ENCODE data around the gene KCNJ9. TPM values are rescaled to one million over a fixed set of nuclear protein-coding genes. Genes with fewer than 3 reads are reported as not detected.
A peak's percentile ranks its signal among the peaks of the same experiment; 100 is the strongest.

KCNJ9 gene
- total RNA-seq, 1 experiment from 2014 or later, result 0.09 TPM

GRCh38 chr1:160136121-160136925, 55.0 kb downstream of the KCNJ9 start:
- H3K79me2 ChIP-seq (ENCODE audit: insufficient read depth, low read length), result no peaks in the 10 kb centered on the region
- H3K56ac ChIP-seq (ENCODE audit: insufficient read length, low read depth, low read length), result no peak overlapping the region
- Mint-ChIP-seq H3K27ac (peak overlapping the region in 1 of 3 experiments; percentile 37; a peak in 1 of 7 replicates), H3K4me1 (peaks cover 0 to 6% of the 10 kb centered on the region in 2 experiments; a peak in 2 of 4 replicates), H3K4me3 (no peak overlapping the region; a peak in 1 of 5 replicates), H3K36me3 (ENCODE audit: insufficient read depth in 1 of 3, low read depth in 3 of 3) (peaks cover 0 to 75% (median 69%) of the 10 kb centered on the region in 3 experiments; a peak in 6 of 7 replicates), H3K9me3 (no peaks in the 10 kb centered on the region), H3K27me3 (ENCODE audit: low read depth) (peaks cover 2% of the 10 kb centered on the region)
- no peak overlapping the region for H3K27ac ChIP-seq (ENCODE audit: insufficient read length, low read depth, low read length)
- H3T11ph ChIP-seq (ENCODE audit: low read length), result no peak overlapping the region
- no peak overlapping the region for H3K9ac ChIP-seq (ENCODE audit: extremely low read depth, insufficient read length, low read length)
- no peak overlapping the region for H2AFZ ChIP-seq (ENCODE audit: low read length)
- H3K14ac ChIP-seq (ENCODE audit: insufficient read depth, low read length), result no peak overlapping the region
- no peak overlapping the region for H2BK120ac ChIP-seq (ENCODE audit: low read depth, low read length, poor library complexity, severe bottlenecking)
- no peaks in the 10 kb centered on the region for H3K23me2 ChIP-seq (ENCODE audit: insufficient read length, low read depth, low read length, poor library complexity, severe bottlenecking)
- no peak overlapping the region for H4K91ac ChIP-seq (ENCODE audit: insufficient read length, low read depth, low read length)
- no peak overlapping the region for H4K8ac ChIP-seq (replicated peaks; ENCODE audit: insufficient read length, low read depth, low read length)
- H4K20me1 ChIP-seq (ENCODE audit: control insufficient read depth, insufficient read depth, insufficient read length), result no peaks in the 10 kb centered on the region
- H3K4me1 ChIP-seq (ENCODE audit: insufficient read depth, low read length), result 0 out of 2 replicates have a peak, but pooled peaks cover 1% of the 10 kb centered on the region
- H3K9me3 ChIP-seq (ENCODE audit: control insufficient read depth, low read depth, low read length), result no peaks in the 10 kb centered on the region
- H3K18ac ChIP-seq (ENCODE audit: insufficient read length, low read depth, low read length), result no peak overlapping the region
- no peak overlapping the region for H3K23ac ChIP-seq (ENCODE audit: insufficient read length, low read depth, low read length)
- no CpG with 5 or more reads among the region's 22 CpGs for WGBS (ENCODE audit: extremely low coverage, insufficient read length, low lambda C conversion rate)
- no peak overlapping the region for H2BK15ac ChIP-seq (ENCODE audit: low read depth, low read length)
- no peak overlapping the region for H2BK20ac ChIP-seq (ENCODE audit: low read depth, low read length, poor library complexity, severe bottlenecking)
- H4K5ac ChIP-seq (ENCODE audit: insufficient read length, low read depth, low read length), result no peak overlapping the region
- no peaks in the 10 kb centered on the region for H3K27me3 ChIP-seq (ENCODE audit: insufficient read depth, low read length)
- H2BK5ac ChIP-seq (ENCODE audit: insufficient read length, low read length), result no peak overlapping the region
- no peak overlapping the region for H2AK5ac ChIP-seq (ENCODE audit: insufficient read length, low read length)
- H3K4ac ChIP-seq (ENCODE audit: low read depth, low read length), result no peak overlapping the region
- H3K4me2 ChIP-seq (ENCODE audit: insufficient read depth, insufficient read length, low read length), result no peak overlapping the region
- H3K79me1 ChIP-seq (ENCODE audit: insufficient read depth, low read depth, low read length, poor library complexity, severe bottlenecking), result no peaks in the 10 kb centered on the region
- H2BK12ac ChIP-seq (ENCODE audit: insufficient read length, low read depth, low read length), result no peak overlapping the region
- TF ChIP-seq CTCF (conservative IDR thresholded peaks at IDR 0.05), result no peak
- no peak for DNase-seq
